Measurements from ENCODE around the gene ING5.
A peak's percentile ranks its signal among the peaks of the same experiment; 100 is the strongest.
"Not testable (repeated sequence)": the region's sequence is repeated elsewhere in the genome, so short reads cannot be mapped to it uniquely, and the experiment has no call there.

The ING5 gene

DNA sequence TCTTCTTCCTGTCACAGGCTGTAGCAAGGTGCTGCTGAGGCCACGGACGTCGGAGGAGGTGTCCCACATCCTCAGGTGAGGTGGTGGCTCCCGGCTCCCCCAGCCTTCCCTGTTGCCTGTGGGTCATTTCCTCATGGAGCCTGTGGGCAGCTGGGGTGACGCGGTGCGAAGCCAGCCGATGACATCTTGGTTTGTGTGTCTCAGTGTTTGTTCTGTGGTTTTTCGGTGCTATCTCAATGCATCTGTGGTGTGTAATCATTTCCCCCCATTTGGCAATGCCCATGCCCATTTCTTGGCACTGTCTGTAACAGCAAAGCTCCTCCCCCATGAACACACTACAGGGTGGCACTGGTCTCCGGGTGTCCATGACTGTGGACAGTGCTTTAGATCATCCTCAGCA is 39.2 kb downstream of the ING5 start:
- DNase-seq = peak; percentile 46

DNA sequence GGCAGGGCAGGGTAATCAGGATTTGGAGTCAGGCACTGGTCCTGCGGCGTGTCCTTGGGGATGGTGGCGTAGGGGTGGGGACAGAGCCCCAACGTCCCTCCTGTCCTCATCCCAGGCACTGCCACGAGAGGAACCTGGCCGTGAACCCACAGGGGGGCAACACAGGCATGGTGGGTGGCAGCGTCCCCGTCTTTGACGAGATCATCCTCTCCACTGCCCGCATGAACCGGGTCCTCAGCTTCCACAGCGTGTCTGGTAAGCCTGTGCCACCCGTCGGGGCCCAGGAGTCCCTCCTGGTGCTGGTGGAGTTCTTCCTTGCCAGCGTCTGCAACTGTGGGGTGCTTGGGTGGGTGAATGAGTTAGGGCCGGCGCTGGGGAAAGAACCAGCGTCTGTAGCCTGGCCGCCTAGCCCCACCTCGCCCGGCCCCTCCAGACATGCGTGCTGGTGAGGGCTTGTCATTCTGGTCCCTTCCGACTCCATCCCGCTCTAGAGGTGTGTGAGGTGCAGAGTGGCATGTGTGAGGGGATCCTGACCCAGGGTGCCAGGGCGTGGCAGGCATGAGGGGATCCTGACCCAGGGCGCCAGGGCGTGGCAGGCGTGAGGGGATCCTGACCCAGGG is 40.6 kb downstream of the ING5 start:
- DNase-seq = no peak

GRCh38 chr2:241743008-241743407 is 41.2 kb downstream of the ING5 start:
- not testable (repeated sequence) for DNase-seq

- DNase-seq = no peak
Observed at GRCh38 chr2:241743620-241744019, 41.8 kb downstream of the ING5 start.

DNA sequence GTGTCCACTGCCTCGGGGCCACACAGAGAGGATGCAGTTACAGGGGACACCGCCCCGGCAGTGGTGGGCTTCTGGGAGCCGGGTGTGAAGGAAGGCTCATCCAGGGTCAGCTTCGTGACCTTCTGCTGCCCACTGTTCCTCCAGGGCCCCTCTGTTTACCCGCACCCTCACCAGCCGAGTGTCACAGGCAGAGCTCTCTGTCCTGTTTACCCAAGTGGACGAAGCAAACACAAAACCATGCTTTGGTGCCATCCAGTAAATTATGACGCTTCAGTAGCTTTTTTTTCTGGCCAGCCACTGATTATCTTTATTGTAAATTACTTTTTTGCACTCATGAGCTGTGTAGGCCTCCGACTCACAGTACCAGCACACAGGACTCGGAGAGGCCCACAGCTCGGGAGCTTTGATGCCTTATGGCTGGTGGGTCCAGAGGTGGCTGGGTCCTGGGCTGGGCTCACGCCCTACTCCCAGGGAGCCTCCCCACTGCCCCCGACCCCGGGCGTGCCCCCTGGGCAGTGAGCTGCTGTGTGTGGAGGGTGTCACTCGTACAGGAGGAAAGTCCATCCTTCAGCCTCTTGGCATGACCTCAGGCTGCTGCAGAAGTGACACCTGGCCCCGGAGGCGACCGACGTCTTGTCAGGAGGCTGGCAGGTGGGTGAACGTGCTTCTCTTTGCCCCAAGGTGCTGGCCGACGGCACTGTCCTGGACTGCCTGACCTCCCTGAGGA is 42.4 kb downstream of the ING5 start:
- no peak for DNase-seq

GRCh38 chr2:241745276-241745675 is 43.4 kb downstream of the ING5 start:
- DNase-seq = no peak

- DNase-seq = no peak
Observed at GRCh38 chr2:241746084-241746483, 44.2 kb downstream of the ING5 start.

DNA sequence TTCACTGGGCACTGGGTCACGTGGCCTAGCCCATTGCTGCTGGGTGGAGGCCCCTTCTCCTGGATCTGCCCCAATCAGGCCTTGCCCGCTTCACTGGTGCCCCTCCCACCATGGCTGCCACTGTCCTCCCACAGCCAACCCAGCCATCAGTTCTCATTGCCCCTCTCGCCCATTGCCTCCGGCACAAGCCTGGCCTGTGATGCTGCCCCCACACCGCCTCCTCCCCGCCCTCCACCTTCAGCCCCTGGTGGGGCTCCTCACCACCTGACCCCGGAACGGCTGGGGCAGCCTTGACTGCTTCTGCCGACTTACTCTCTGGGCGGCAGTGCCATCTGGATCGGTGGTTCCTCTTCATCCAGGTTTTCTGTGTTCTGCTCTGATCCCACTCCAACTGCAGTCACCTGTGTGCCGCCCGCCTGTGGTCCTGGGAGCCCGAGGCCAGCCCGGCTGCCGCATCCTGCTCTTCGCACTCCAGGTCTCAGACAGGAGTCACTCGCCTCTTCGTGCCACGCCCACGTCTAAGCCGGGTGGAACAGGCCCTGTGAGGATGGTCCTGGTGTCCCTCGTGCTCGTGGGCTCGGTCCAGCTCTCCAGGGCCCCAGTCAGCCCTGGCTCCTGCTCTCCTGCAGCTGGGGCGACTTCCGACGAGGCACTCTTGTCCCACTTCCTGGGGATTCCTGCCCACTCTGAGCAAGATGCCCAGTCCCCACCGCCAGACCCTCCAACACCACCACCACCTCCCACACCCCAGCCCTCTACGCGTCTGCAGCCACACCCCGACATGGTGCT is 46.8 kb downstream of the ING5 start:
- DNase-seq = no peak

DNA sequence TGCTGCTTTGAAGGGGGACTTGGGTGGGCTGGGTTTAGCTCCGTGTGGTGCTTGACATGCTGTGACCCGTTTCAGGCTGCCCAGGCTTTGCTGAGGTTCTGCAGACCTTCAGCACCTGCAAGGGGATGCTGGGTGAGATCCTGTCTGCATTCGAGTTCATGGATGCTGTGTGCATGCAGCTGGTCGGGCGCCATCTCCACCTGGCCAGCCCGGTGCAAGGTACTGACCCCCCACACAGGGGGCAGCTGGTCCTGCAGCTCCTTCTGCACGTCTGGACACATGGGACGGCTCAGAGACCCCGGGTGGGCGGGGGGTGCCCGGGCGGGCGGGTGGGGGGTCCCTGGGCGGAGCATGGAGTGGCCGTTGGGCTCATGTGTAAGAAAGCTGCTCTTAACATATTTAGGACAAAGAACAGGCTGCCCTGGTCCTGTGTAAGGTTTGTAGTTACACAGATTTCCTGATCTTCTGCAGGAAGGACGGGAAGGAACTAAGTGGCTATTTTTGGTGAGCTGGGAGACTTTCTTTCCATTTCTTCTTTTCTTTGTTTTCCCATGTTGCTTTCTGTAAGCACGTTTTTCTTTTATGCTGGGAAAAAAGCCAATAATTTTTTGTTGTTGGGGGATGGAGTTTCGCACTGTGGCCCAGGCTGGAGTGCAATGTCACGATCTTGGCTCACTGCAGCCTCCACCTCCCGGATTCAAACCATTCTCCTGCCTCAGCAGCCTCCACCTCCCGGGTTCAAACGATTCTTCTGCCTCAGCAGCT is 48.4 kb downstream of the ING5 start:
- DNase-seq = no peak

- DNase-seq = no peak
Observed at GRCh38 chr2:241751152-241751551, 49.3 kb downstream of the ING5 start.

- DNase-seq = no peak
Observed at GRCh38 chr2:241751776-241752175, 49.9 kb downstream of the ING5 start.

DNA sequence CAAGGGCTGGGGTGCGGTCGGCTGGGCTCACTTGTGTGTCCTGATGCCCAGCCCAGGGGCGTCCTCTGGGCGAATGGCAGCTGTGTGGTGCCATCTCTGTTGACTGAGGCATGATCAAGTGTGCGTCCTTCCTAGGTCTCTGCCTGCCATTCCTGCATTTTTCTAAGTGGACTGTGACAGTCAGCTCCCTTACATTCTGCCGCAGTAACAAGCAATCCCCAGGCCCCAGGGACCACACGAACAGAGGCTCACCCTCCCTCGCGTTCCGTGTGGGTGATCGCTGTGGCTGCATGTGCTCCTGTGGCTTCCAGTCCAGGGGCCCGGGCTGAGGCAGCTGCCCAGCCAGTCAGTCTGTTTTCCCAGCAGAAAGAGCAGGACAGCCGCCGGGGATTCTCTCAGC is 50.4 kb downstream of the ING5 start:
- DNase-seq = no peak

DNA sequence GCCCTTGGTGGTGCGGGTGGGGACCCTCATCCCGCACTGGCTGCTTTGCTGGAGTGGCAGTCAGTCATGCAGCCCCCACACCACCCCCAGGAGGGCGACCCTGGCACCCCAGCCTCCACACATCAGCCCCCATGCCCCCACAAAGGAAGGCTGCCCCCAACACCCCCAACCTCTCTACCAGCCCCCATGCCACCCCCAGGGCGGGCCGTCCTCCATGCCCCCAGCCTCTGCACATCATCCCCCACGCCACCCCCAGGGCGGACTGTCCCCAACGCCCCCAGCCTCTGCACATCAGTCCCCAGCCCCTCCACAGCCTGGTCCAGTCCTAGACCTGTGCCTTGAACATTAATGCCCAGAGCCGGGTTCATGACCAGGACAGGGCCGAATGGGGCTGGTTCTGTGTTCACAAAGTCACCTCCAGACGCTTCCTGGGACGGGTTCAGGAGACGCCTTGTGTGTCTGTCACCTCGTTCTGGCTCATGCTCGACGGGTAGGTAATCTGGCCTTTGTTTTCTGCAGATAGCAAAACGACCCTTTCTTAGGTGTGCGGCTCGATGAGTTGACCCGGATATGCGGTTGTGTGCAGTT is 50.9 kb downstream of the ING5 start:
- no peak for DNase-seq

DNA sequence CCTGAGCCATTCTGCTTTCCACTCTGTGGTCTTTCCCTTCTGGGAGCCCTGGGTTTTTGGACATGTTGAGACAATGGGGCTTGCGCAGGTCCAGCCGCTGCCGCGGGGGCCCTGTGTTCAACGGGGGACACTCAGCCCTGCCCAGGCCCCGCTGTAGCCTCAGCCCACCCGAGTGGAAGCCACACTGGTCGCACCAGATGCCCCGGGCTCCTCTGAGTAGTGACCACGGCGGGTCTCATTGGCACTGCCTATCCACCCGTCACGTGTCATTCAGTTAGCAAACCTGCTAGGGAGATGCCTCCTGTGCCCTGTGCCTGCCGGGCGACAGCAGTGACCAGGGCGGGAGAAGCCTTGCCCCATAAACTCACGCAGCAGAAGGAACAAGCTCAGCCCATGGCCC is 51.7 kb downstream of the ING5 start:
- DNase-seq = no peak

- DNase-seq = no peak
Observed at GRCh38 chr2:241754042-241754441, 52.2 kb downstream of the ING5 start.

DNA sequence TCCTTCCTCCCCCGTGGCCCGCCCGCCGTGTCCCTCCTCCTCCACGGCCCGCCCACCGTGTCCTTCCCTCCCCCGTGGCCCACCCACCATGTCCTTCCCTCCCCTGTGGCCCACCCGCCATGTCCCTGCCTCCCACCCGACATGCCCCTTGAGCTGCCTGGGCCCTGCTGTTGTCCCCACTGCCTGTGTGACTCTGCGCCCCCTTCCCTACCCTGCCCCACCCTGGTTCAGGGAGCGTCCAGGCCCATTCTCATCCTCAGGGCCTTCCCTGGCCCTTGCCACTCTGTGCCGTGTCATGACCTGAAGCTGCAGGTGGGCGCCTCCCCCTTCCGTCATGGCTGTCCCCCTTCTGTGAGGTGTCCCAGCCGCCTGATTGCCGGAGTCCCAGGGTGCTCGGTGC is 53.3 kb downstream of the ING5 start:
- no peak for DNase-seq

- DNase-seq = no peak
Observed at GRCh38 chr2:241755777-241756176, 53.9 kb downstream of the ING5 start.

DNA sequence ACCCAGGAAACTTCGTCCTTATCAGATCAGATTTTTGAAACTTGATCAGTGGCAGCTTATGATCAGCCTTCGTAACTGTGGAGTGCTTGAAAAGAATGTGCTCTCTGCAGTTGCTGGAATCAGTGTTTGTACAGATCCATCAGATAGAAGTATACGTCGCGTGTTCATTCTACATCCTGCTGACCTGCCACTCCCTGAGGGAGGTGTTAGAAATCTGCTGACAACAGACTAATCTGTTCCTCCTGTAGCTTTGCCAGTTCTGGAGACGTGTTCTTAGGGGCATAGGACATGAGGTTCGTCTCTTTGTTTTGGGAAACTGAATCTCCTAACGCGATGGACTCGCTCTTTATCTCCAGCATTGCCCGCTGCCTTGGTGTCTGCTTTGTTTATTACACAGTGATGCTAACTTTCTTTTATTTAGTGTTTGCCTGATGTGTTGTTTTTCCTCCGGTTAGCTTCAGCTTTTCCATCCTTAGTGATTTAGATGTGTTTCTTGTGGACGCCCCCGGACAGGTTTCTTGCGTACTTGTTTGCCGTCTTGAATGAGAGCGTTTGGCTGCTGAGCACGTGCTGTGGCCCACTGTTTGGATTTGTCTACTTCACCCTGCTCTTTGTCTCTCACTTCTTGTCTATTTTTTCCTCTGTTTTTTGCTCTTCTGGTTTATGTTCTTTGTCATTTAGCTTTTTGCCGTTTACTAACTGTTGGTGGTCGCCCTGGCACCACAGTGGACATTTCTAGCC is 57.4 kb downstream of the ING5 start:
- DNase-seq = no peak

DNA sequence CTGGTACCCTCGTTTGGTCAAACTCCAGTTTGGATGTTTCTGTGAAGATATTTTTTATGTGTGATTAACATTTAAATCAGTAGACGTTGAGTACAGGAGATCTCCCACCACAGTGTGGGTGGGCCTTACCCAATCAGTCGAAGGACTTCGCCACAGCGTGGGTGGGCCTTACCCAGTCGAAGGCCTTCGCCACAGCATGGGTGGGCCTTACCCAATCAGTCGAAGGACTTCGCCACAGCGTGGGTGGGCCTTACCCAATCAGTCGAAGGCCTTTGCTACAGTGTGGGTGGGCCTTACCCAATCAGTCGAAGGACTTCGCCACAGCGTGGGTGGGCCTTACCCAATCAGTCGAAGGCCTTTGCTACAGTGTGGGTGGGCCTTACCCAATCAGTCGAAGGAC is 58.1 kb downstream of the ING5 start:
- DNase-seq = not testable (repeated sequence)

DNA sequence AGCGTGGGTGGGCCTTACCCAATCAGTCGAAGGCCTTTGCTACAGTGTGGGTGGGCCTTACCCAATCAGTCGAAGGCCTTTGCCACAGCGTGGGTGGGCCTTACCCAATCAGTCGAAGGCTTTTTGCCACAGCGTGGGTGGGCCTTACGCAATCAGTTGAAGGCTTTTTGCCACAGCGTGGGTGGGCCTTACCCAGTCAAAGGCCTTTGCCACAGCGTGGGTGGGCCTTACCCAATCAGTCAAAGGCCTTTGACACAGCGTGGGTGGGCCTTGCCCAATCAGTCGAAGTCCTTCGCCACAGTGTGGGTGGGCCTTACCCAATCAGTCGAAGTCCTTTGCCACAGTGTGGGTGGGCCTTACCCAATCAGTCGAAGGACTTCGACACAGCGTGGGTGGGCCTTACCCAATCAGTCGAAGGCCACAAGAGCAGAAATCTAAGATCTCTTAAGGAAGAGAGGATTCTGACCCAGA is 58.5 kb downstream of the ING5 start:
- DNase-seq = no peak

GRCh38 chr2:241762321-241762932 is 60.6 kb downstream of the ING5 start:
- DNase-seq = no peak
